Endothelial cell of umbilical vein (primary cell): ENCODE measurements around the gene NWD2. TPM values are rescaled to one million over a fixed set of nuclear protein-coding genes. Genes with fewer than 3 reads are reported as not detected.

Source experiments
- BruUV-seq: library from RNA; stranded (reverse); fragments of 400-500 nt; replicated peaks from 2 replicates; lab custom pipeline; 2021; lab: Mats Ljungman, UMichigan
- CTCF ChIA-PET: fragments of 300-600, 350-600 bp; sonication (Branson Sonifier 250); formaldehyde crosslinking; loops from one replicate; lab custom pipeline; 2021; ENCODE audit warnings: antibody characterized with exemption, inconsistent platforms; lab: Charles Lee
- POLR2A ChIA-PET: fragments of 300-600, 350-600 bp; sonication (Branson Sonifier 250); formaldehyde crosslinking; loops from one replicate; lab custom pipeline; 2021; ENCODE audit warnings: antibody characterized with exemption, inconsistent platforms; lab: Charles Lee
- DNase-seq: peaks from one replicate; pipeline ENCODE4 v3.0.0-alpha.2; 2011; ENCODE audit warnings: low read depth, low spot score
- FAIRE-seq: peaks from 2 replicates; lab custom pipeline; 2011; peaks lifted over from hg19 to GRCh38; lab: Jason Lieb, UNC
- H2AFZ ChIP-seq: 2 replicates; pipeline ENCODE4 v1.6.0; 2012; ENCODE audit warnings: low read depth, low read length, control low read depth, inconsistent platforms
- H3K27ac ChIP-seq: 2 replicates; pipeline ENCODE4 v1.5.1; 2011; ENCODE audit warnings: low read depth, mild to moderate bottlenecking, control low read depth, low read length, moderate library complexity; ENCODE audit not compliant: insufficient read depth
- H3K27me3 ChIP-seq, 2 experiments: 2 replicates each; pipeline versions ENCODE4 v1.6.0 to v1.6.1; 2011; ENCODE audit warnings: low read length in 2 of 2, mixed read lengths in 1 of 2; ENCODE audit not compliant: control insufficient read depth in 2 of 2, insufficient read depth in 2 of 2
- H3K36me3 ChIP-seq, 2 experiments: 2 replicates in 1 of 2; 3 replicates in 1 of 2; pipeline ENCODE4 v1.5.1; 2011; ENCODE audit warnings: low read length in 2 of 2, mild to moderate bottlenecking in 1 of 2, moderate library complexity in 1 of 2; ENCODE audit not compliant: control insufficient read depth in 2 of 2, insufficient read depth in 2 of 2; ENCODE audit errors: extremely low read depth in 1 of 2
- H3K4me1 ChIP-seq: 3 replicates; pipeline ENCODE4 v1.5.1; 2011; ENCODE audit warnings: mild to moderate bottlenecking, low read length; ENCODE audit not compliant: control insufficient read depth, insufficient read depth; ENCODE audit errors: extremely low read depth
- H3K4me2 ChIP-seq: 2 replicates; pipeline ENCODE4 v1.6.1; 2011; ENCODE audit warnings: low read length, control low read depth, mixed read lengths; ENCODE audit not compliant: insufficient read depth
- H3K4me3 ChIP-seq, 3 experiments: fragments of 200-600 bp in 1 of 3; sonication (generic), shearing (Covaris generic) in 1 of 3; replicated peaks in 1 of 3; 2 replicates each; pipeline ENCODE4 v1.5.1; 2011 to 2016; ENCODE audit warnings: control low read depth in 3 of 3, low read length in 3 of 3, mild to moderate bottlenecking in 2 of 3, inconsistent platforms in 1 of 3, low read depth in 1 of 3, moderate library complexity in 1 of 3; ENCODE audit not compliant: insufficient read depth in 1 of 3
- H3K79me2 ChIP-seq: 2 replicates; pipeline ENCODE4 v1.6.0; 2012; ENCODE audit warnings: low read length, inconsistent platforms; ENCODE audit not compliant: control insufficient read depth, insufficient read depth
- H3K9ac ChIP-seq: replicated peaks from 2 replicates; pipeline ENCODE3; 2011; ENCODE audit warnings: low read length, control low read depth; ENCODE audit not compliant: insufficient read depth; ENCODE audit errors: extremely low read depth
- H3K9me1 ChIP-seq: replicated peaks from 3 replicates; pipeline ENCODE4 v1.6.0; 2011; ENCODE audit warnings: mild to moderate bottlenecking, low read length; ENCODE audit not compliant: control insufficient read depth, insufficient read depth; ENCODE audit errors: extremely low read depth
- H3K9me3 ChIP-seq: replicated peaks from 2 replicates; pipeline ENCODE4 v1.5.1; 2012; ENCODE audit warnings: low read length, inconsistent platforms; ENCODE audit not compliant: control insufficient read depth, insufficient read depth
- H4K20me1 ChIP-seq: replicated peaks from 2 replicates; pipeline ENCODE3; 2011; ENCODE audit warnings: mild to moderate bottlenecking, low read length; ENCODE audit not compliant: control insufficient read depth, insufficient read depth; ENCODE audit errors: extremely low read depth
- CTCF ChIP-seq, 2 donors: IDR thresholded peaks; 1 replicate in 1 of 2; 2 replicates in 1 of 2; pipeline ENCODE4 v1.5.1; 2011; ENCODE audit warnings: low read length in 2 of 2, mild to moderate bottlenecking in 2 of 2, moderate library complexity in 2 of 2, control low read depth in 1 of 2, inconsistent platforms in 1 of 2, low read depth in 1 of 2; ENCODE audit not compliant: insufficient read depth in 1 of 2; ENCODE audit errors: extremely low read depth in 1 of 2
- EZH2 ChIP-seq: IDR thresholded peaks from 2 replicates; pipeline ENCODE4 v1.6.1; 2012; ENCODE audit warnings: borderline replicate concordance, low read depth, mild to moderate bottlenecking, moderate library complexity, low read length, inconsistent platforms; ENCODE audit not compliant: severe bottlenecking
- FOS ChIP-seq: IDR thresholded peaks from 2 replicates; pipeline ENCODE4 v1.6.1; 2011; ENCODE audit warnings: mild to moderate bottlenecking, low read length, moderate library complexity, borderline replicate concordance; ENCODE audit not compliant: insufficient read depth
- GATA2 ChIP-seq: IDR thresholded peaks from 2 replicates; pipeline ENCODE4 v1.7.0; 2011; ENCODE audit warnings: low read depth, mild to moderate bottlenecking, moderate library complexity, mixed read lengths, low read length; ENCODE audit not compliant: insufficient read length, insufficient read depth
- JUN ChIP-seq: IDR thresholded peaks from 2 replicates; pipeline ENCODE4 v1.6.1; 2011; ENCODE audit warnings: borderline replicate concordance, low read depth; ENCODE audit not compliant: insufficient read length, insufficient read depth
- MAX ChIP-seq: IDR thresholded peaks from 2 replicates; pipeline ENCODE4 v1.6.1; 2011; ENCODE audit not compliant: insufficient read depth, insufficient read length
- MYC ChIP-seq: IDR thresholded peaks from one replicate; pipeline ENCODE4 v1.6.1; 2011; ENCODE audit warnings: mild to moderate bottlenecking, low read depth, low read length
- POLR2A ChIP-seq: IDR thresholded peaks from 2 replicates; pipeline ENCODE4 v1.6.1; 2012; ENCODE audit warnings: low read depth, mild to moderate bottlenecking, control low read depth, low read length
- POLR2AphosphoS5 ChIP-seq: IDR thresholded peaks from 2 replicates; pipeline ENCODE4 v1.6.1; 2012; ENCODE audit warnings: low read depth, mild to moderate bottlenecking, control low read depth, low read length, moderate library complexity; ENCODE audit not compliant: insufficient read depth
- dilution Hi-C: fragments of 300-500 bp; cut with MboI; formaldehyde crosslinking; loops from one replicate; pipeline ENCODE4 v1.15.0; 2019; ENCODE audit warnings: low sequenced_read_pairs; ENCODE audit not compliant: extremely low pct_ligation_motif_present
- intact Hi-C: fragments of 100-400 bp; cut with micrococcal nuclease; formaldehyde crosslinking; loops from one replicate; pipeline ENCODE4 v1.10.0; 2022
- polyA plus RNA-seq, 4 experiments: library from polyadenylated mRNA; depleted of rRNA in 3 of 4; stranded (reverse) in 3 of 4; unstranded in 1 of 4; fragments of >200 nt; gene quantifications; 2 replicates each; pipeline versions ENCODE4 v1.2.1 to v1.2.3, GENCODE V29; 2011 to 2012; ENCODE audit warnings: missing spikeins in 1 of 4
- total RNA-seq: library from RNA; stranded (reverse); gene quantifications from 2 replicates; pipeline ENCODE4 v1.2.3, GENCODE V29; 2021

The NWD2 gene
- total and polyA plus RNA-seq, 2 donors (not counting 3 experiments of a cell fraction or from before 2014, with no cell fraction given): not detected

- ChIA-PET CTCF (interaction anchor here (0.9 to 1.5 kb wide), 4 partner anchors 9 to 177 kb away, joined by 3 to 5 read pairs (median 4); no protein-coding TSS in a partner anchor), POLR2A (no interaction called here)
- H3K4me1 ChIP-seq: no peaks in the 10 kb centered on the region
- no peaks in the 10 kb centered on the region for H4K20me1 ChIP-seq
- FAIRE-seq: peak; percentile 47
- no TSS peak for BruUV-seq
- intact Hi-C loops: loop anchor here (1.0 kb wide), 1 partner anchor 1039 kb away; no protein-coding TSS in a partner anchor
- peak; percentile 39 to 53 for TF ChIP-seq CTCF (IDR thresholded peaks at IDR 0.05; ENCODE audit: extremely low read depth in 1 of 2, insufficient read depth in 1 of 2, low read depth in 1 of 2, low read length in 2 of 2)
- no peak for TF ChIP-seq GATA2
- no peak overlapping the region for H3K4me3 ChIP-seq
- dilution Hi-C loops: no loop called here
- no peak overlapping the region for H3K4me2 ChIP-seq
- H3K9me1 ChIP-seq: no peaks in the 10 kb centered on the region
- no peak overlapping the region for H3K9ac ChIP-seq
- H3K27me3 ChIP-seq: no peaks in the 10 kb centered on the region
- H3K9me3 ChIP-seq: no peaks in the 10 kb centered on the region
- H3K36me3 ChIP-seq: no peaks in the 10 kb centered on the region
- peak; percentile 61 for DNase-seq
- no peaks in the 10 kb centered on the region for H3K79me2 ChIP-seq
- no peak overlapping the region for H3K27ac ChIP-seq
- no peak overlapping the region for H2AFZ ChIP-seq
These were observed 145.5 kb downstream of the NWD2 start for GRCh38 chr4:37389967-37390580.

- ChIA-PET CTCF (no interaction called here), POLR2A (no interaction called here)
- Histone ChIP-seq H3K4me1 (no peaks in the 10 kb centered on the region), H3K4me3 (no peak overlapping the region), H2AFZ (no peak overlapping the region), H3K9ac (no peak overlapping the region), H3K9me3 (no peaks in the 10 kb centered on the region), H4K20me1 (no peaks in the 10 kb centered on the region), H3K79me2 (no peaks in the 10 kb centered on the region), H3K36me3 (no peaks in the 10 kb centered on the region), H3K4me2 (no peak overlapping the region), H3K27me3 (no peaks in the 10 kb centered on the region), H3K27ac (no peak overlapping the region), H3K9me1 (no peaks in the 10 kb centered on the region)
- intact Hi-C loops: no loop called here
- no peak for TF ChIP-seq FOS
- TF ChIP-seq POLR2A: no peak
- TF ChIP-seq POLR2AphosphoS5: no peak
- no peak for TF ChIP-seq GATA2
- no peak for TF ChIP-seq MAX
- no peak for TF ChIP-seq MYC
- no peak for TF ChIP-seq EZH2
- TF ChIP-seq JUN: no peak
- TF ChIP-seq CTCF (IDR thresholded peaks at IDR 0.05; ENCODE audit: extremely low read depth in 1 of 2, insufficient read depth in 1 of 2, low read depth in 1 of 2, low read length in 2 of 2): no peak
- no peak for FAIRE-seq
- no TSS peak for BruUV-seq
- peak; percentile 4 for DNase-seq
- dilution Hi-C loops: no loop called here
These were observed 148.1 kb downstream of the NWD2 start for GRCh38 chr4:37392521-37393255.
